HG02885 (cell line): ENCODE measurements around the gene GAS7.

ENCODE experiments used
- ATAC-seq: cut with Tn5 transposase; IDR thresholded peaks from one replicate; pipeline ENCODE4 v1.9.1; 2021; ENCODE audit warnings: mild to moderate bottlenecking; ENCODE audit not compliant: unreplicated experiment, poor library complexity

Gene GAS7

DNA sequence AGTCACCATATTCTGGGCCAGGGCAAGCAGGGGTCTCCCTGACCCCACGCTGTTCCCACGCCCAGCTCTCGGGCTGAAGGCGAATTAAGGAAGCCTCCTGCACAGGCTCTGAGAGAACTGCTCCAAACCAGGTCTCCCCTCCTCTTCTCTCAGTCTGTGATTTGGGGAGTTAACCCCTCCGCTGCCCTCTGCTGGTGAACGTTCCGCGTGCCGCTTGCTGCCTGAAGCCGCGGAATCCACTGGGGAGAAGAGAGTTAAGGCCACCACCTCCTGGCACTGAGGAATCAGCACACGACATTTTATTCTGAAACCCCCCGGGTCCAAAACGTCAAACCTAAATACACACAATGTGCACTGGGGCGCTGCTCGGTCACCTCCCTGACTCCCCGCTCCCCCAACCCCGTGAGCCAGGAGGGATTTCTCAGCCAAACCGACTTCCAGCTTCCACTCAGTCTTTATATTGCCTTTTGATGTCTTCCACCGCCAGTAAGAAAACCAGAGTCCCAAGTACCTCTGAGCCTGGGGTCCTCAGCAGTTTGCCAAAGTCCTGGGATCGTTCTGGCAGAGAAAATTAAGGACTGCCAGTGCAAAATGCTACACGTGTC, 238.9 kb downstream of the GAS7 start:
- no peak for ATAC-seq

DNA sequence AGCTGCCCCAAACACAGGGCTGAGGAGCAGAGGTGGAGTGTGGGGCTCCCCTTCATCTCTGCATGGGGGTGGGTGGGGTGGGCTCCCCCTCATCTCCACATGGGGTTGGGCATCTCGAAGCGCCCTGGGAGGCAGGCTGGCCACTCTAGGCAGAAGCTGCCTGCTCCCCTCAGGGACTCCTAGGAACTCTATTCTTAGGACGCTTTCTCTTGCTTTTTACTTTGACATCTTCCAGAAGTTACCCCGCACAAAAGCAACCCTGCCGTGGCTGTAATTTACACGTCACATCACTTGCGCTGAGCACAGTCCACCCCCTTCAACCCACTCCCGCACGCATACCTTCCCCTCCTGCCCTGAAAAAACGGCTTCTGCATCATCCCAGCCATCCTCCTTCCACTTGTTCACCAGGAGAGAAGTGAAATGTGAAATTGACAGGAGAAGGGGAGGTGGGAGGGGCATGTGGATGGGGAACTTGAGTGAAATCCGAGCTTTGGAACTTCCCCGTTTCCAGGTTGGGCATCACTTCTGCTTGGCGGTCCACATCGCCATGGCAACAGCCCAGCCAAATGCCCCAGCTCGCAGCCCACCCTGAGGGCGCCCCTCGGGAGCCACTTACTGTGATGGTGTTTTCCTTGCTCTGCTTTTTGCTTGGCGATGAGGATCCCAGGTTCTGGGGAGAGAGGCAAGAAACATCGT, 239.7 kb downstream of the GAS7 start:
- no peak for ATAC-seq

DNA sequence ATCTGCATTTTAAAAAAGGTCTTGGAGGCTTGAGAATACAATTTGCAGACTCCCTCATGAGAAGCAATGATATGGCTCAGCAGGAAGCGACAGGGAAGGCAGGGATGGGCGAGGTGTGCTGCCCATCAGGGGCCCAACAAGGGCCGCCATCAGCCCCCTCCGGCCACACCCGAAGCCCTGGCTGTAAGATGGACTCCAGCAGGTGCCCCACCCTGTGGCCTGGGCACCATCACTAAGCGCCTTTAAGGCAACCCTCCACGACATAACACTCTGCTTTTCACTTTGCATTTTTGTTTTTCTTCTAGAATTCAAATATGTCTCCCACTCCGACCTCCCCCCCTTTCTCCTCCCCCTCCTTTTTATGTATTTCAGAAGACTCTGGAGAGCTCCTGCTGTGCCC, 241.2 kb downstream of the GAS7 start:
- no peak for ATAC-seq

DNA sequence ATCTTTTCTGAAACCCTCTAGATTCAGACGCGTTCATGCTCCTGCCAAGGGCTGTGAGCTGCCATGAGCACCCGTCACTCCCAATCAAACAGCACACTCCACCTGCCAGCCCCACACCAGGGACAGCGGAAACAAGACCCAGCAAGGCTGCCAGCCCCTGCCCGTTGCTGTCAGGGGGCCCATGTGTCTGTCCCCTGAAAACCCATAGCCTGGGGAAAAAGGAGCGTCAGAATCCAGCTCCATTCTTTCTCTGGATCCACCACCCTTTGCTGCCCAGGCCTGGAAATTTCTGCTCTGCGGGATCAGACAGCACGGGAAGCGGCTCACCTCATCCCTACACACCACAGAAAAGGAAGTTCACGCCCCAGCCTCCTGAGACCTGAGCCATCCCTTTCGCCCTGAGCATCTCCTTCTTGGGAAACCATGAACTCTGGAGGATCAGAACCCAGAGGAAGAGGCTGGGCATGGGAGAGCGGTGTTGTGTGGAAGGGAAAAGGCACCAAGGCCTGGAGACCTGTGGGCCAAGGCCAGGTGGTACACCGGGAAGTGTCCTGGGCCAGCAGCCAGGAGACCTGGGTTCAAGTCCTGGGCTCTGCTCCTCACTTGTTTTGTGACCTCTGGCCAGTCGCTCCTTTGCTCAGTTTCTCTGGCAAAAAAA, 241.8 kb downstream of the GAS7 start:
- no peak for ATAC-seq

DNA sequence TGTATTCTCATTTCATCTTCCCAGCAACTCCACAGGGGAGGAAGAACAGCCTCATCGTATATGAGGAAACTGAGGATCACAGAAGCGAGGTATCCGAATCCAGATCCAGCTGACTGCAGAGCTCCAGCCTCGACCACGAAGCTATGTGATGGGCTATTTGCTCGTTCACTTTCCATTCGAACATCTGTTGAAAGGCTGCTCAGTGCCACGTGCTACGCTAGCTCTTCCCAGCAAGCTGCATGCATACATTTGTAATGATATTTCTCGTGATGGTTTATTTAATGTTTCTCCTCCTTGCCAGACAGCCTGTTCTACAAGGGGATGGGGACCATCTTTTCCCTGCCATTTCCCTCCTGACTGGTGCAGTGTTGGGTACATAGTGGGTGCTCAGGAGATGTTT, 244.9 kb downstream of the GAS7 start:
- ATAC-seq = no peak

DNA sequence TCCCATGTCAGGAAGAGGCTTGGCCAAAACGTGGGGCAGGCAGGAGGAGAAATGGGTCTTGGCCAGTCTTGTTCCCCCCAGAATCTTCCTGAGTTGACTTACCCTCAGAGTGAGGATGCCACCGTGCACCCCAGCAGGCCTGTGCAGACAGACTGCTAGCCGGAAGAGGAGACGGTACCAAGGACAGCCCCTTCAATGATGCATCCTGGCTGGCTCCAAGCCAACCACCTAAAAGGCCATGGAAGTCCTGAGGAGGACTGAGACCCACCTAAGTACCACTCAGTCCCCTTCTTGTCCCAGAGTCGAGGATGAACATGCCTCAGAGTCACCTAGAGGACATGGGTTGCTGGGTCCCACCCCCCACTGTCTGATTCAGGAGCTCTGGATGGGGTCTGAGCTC, 246.6 kb downstream of the GAS7 start:
- no peak for ATAC-seq

DNA sequence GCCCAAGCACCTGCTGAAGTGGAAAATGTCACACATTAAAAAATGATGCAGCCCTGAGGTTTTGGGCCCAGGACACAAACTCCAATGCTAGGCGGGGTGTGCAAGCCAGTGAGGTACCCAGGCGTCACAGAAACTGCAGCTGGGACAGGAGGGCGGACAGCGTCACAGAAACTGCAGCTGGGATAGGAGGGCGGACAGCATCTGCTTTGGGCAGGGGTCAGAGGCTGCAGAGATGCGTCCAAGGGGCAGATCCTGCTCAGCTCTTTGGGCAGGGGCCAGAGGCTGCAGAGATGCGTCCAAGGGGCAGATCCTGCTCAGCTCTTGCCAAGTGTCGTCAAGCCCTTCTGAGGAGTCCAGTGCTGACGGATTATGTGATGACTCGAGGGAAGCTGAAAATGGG, 249.5 kb downstream of the GAS7 start:
- no peak for ATAC-seq

DNA sequence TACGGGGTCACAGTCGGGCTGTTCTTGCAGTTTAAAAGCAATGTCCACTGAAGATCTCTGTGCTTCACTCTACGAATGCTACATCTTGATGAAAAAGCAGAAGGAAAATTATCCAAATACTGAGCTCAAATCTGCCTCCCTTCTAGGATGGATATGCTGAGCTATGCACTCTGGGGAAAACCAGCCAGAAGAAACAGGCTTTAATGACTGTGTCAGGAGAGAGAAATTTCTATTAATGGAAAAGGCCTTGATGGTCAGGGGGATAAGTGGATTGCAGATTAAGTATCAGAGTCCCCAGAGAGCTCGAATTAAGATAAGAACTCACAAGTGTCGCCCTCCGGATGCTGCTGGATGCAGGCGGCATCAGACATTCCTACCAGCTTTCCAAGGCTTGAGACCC, 253.7 kb downstream of the GAS7 start:
- no peak for ATAC-seq

DNA sequence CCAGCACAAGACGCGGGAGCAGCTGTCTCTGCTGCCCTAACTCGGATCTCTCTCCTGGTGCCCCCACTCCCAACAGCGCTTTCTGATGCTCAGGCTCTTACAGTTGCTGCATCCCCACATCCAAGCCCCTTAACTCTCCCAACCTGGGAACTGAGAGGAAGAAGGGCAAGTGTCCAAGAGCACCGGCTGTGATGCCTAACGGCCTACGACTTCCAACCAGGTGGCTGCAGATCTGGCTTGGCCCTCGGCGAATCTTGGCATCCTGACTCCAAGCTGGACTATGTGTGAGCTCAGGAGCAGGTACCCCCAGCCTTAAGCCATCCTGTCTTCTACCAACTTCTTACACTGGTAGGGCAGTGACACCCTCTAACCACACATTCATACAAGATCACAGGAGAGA, 255.1 kb downstream of the GAS7 start:
- no peak for ATAC-seq

DNA sequence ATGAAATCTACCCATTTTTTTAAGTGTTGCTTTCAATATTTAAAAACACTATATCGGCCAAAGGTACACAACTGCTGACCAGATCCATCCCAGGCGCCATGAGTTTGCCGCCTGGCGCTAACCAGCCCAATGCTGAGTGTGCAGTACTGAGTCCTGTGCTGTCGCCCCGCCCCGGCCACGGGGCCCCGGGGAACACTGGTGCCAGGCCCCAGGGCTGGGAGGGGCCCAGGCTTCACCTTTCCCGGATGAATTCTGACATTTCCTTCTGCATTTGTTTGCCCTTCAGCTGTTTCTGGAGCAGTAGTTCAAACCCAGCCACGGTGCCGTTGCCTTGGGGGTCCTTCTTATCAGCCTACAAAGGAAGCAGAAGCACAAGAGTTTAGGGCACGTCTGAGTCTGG, 255.5 kb downstream of the GAS7 start:
- ATAC-seq = no peak

DNA sequence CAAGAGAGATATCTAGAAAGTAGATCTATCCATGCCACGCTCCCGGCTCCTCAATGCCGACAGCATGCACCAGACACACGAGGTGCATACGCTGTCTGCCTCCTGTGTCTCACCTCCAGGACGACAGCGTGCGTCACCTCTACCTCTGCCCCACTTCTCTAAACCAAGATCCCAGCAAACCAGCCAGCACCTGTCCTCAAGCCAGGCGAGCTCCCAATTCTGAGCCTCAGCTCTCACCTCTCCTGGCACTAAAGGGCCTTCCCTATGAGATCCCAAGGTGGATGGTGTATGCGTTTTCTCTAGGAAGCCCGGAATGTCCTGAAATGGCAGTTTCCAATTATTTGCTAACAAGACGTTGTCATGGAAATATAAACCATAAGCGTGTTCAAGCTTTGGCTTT, 257.1 kb downstream of the GAS7 start:
- no peak for ATAC-seq

DNA sequence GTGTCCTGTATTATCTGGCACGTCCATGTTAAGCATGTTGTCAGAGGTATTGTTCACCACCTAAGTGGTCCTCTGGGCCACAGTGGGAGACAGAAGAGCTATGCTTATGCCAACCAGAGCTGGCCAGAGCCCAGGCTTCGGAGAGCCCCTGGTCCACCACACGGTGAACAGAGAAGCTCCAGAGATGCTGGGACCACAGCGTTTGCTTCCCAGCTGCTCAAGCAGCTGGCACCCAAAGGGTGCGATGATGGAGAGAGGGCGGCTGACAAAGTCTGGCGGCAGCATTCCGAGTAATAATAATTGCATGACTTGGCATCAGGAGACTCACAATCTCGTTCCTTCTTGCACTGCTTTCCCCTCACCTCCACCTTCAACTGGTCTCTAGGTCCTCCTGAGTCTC, 257.6 kb downstream of the GAS7 start:
- no peak for ATAC-seq

DNA sequence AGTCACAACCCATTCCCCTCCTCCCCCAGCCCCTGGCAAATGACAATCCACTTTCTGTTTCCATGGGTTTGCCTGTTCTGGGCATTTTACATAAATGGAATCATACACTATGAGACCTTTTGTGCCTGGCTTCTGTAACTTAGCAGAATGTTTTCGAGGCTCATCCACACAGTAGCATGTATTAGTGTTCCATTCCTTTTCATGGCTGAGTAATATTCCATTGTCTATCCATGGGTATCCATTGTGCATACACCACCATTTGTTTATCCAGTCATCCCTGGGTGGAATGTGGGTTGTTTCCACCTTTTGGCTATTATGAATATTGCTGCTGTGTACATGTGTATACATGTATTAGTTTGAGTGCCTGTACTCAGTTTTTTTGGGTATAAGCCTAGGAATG, 259.6 kb downstream of the GAS7 start:
- ATAC-seq = no peak

DNA sequence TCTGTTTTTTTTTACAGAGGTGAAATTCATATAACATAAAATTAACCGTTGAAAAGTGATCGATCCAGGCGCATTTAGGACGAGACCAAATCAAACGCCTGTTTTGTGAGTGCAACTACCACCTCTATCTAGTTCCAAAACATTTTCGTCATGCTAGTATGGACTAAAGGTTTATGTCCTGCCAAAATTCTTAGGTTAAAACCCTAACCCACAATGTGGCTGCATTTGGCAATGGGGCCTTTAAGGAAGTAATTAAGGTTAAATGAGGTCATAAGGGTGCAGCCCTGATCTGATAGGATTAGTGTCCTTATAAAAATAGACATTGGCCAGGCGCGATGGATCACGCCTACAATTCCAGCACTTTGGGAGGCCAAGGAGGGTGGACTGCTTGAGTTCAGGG, 260.5 kb downstream of the GAS7 start:
- ATAC-seq = no peak

DNA sequence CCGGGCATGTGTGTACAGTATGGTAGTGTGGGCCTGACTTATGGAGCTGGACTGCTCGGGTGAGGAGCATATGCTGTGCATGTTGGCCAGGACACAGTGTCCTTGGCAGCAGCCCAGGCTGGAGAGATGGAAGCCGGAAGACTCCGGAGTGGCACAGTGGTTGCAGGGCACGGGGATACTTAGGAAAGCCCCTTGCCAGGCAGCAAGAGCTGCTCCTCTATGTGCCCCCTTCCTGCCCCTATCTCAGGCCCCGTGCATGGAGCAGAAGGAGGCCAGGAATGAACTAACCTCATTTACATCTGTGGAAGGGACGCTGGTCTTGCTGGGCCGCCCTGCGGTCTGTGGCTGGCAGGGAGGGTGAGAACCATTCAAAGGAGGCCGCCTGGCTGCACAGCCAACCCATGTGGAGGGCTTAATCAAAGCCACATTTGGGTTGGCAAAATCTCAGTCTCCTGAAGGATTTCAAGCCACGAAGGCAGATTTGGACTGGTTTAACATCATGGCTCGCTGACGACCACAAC, 261.1 kb downstream of the GAS7 start:
- no peak for ATAC-seq

DNA sequence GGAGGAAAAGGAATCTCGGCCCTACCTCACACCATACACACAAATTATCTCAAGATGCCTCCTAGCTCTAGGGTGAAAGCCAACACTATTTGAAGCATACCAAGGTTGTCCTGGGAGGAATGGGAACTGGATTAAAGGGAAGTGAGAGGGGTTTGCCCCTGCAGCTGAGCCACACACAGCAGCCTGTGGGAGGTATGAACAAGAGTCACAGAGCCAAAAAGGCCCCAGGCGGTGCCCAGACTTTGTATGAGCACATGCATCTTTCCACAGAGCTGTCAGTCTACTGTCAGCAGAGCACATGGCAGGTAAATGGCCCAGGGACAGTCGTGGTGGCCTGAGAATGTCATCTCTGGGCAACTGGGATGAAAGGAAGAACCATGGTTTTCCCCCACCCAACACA, 262.3 kb downstream of the GAS7 start:
- ATAC-seq = no peak

DNA sequence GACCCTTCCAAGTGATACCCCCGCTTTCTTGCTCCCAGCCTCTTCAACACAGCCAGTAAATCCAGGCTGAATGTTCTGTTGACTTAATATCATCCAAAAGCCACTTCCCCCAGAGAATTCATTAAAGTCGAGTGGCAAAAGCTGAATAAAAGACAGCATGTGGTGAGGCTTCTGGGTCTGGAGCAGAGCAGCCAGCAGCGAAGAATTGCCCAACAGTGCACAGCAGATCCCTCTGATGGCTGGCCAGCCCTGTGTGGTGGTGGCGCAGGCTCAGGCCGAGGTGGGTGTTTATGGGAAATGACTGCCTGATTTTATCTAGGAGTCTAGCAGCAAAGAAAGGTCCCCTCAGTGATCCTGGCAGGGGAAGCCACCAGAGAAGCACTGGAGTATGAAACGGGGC, 263.0 kb downstream of the GAS7 start:
- ATAC-seq = no peak

DNA sequence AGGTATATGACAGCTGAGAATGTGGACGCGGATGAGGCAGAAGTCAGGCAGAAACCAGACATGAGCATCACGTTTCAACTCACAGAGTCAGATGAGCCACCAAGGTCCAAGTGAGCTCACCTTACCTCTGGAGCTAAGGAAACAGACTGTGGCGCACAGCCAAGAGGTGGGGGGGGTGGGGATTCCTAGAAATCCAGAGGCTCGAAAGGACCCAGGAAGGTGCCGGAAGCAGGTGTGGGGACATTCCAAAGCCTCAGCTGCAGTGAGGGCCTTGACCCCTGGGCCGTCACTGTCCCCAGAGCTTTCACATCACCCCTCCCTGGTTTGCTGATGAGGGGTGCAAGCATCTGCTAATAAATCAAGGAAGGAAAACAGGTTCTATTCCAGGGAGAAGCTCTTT, 264.1 kb downstream of the GAS7 start:
- ATAC-seq = no peak

DNA sequence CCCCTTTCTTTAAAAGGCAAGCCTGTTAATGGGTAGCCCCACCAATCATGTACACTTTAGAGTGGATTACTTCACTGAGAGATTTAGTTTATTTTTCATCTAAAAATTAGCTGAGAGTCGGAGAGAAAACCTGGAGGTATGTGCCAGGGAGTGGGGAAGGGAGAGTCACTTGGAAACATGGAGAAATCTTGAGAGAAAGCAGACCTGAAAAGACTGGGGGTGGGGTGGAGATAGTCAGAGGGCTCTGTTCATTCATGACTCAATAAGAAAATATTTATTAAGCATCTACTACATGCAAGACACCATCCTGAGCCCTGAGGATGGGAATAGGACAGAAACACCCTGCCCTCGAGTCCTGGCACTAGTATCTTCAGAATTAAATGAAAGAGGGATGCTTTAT, 265.9 kb downstream of the GAS7 start:
- no peak for ATAC-seq

DNA sequence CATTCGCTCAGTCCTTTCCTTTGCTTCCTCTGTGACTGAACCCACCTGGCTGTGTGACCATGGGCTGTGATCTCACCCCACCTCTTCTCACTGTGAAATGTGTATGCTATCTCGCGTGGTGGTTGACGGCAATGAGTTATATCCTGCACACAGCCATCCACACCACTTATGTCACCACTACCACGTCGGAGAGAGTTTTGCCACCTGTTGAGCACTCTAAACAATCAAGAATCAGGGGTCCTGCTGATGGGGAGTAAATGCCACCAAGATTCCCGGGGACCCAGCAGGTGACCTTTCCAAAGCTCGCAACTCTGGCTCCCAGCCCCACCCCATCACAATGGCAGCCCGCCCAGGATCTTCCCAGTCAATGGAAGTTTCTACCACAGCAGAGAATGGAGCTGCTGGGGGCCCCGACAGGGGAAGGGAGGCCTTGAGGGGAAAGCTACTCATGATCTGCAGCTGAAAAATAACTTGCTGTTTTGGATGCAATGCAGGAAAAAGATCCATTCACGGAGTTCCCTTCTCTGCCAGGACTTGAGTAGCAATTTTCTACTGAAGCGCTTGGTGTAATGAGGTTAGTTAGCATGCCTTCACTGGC, 267.2 kb downstream of the GAS7 start:
- ATAC-seq = no peak

DNA sequence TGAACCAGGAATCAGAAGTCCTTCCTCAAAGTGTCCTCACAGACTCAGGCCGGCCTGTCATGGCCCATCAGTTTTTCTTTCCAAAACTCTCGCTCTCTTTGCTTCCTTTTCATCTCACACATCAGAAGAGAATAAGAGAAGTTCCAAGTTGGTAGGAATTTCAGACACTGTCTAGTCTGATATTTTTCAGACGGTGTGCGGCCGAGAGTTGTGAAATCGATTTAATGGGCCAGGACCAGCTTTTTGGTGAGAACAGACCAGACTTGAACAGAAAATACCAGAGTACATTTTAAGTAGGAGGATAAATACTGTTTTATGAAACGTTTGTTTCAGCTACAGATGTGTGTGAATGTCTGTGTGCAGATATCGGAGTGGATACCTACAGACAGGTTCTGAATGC, 268.5 kb downstream of the GAS7 start:
- ATAC-seq = no peak
